Astrocyte of the spinal cord (primary cell): ENCODE results near the gene CYLC2.

ENCODE experiments used
- DNase-seq: peaks from one replicate; pipeline ENCODE4 v3.0.0; 2011; ENCODE audit warnings: low read depth, low spot score
- H3K4me3 ChIP-seq: 2 replicates; pipeline ENCODE4 v1.5.1; 2011; ENCODE audit warnings: low read depth, mild to moderate bottlenecking, low read length, moderate library complexity
- in situ Hi-C: cut with HindIII; loops from 2 replicates; pipeline ENCODE4 v1.10.0; 2017; ENCODE audit warnings: low sequenced_read_pairs
- TF ChIP-seq, protein P1 (sequence below): IDR thresholded peaks from 2 replicates; pipeline ENCODE4 v1.5.1; 2012; ENCODE audit warnings: low read depth, mild to moderate bottlenecking, low read length, inconsistent platforms

The CYLC2 gene

DNA sequence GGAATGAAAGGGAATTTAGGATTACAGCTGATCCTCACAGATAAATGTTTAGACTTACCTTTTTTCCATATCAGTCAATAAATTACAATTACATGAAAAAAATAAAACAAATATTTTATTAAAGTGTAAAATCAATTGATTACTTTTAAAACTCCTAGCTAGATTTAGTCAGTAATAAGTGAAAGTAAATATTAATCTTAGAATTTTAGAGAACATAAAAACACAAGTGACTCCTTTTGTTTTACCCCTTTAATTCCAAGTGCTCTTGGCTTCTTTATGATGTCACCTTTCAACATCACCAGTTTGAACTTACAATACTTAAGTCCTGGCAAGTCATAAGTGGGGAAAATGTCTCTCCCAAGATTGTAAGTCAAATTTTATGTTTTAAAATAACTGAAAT lies at the start of gene CYLC2:
CYLC2 (plus strand) TSS at position 301 of the 400 bp plus-strand sequence; CDS start at position 349, 48 bp downstream.
- no peak for DNase-seq
- H3K4me3 ChIP-seq, result no peak within 1 kb of the TSS
- in situ Hi-C loops, result no loop called here
- TF ChIP-seq, protein P1, sequence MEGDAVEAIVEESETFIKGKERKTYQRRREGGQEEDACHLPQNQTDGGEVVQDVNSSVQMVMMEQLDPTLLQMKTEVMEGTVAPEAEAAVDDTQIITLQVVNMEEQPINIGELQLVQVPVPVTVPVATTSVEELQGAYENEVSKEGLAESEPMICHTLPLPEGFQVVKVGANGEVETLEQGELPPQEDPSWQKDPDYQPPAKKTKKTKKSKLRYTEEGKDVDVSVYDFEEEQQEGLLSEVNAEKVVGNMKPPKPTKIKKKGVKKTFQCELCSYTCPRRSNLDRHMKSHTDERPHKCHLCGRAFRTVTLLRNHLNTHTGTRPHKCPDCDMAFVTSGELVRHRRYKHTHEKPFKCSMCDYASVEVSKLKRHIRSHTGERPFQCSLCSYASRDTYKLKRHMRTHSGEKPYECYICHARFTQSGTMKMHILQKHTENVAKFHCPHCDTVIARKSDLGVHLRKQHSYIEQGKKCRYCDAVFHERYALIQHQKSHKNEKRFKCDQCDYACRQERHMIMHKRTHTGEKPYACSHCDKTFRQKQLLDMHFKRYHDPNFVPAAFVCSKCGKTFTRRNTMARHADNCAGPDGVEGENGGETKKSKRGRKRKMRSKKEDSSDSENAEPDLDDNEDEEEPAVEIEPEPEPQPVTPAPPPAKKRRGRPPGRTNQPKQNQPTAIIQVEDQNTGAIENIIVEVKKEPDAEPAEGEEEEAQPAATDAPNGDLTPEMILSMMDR, result no peak

DNA sequence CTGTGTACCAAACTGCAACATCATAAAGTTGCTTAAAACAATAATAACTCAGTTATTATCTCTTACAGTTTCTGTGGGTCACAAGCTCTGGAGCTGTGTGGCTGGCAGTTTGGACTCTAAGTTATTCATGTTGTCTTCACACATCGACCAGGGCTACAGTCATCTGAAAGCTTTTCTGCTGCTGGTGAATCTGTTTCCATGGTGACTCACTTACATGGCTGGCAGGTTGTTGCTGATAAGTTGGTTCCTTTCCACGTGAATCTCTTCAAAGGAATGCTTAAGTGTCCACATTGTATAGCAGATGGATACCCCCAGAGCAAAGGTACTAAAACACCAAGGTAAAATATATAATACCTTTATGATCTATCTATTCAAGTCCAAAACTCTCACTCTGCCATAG lies 44.8 kb upstream of the CYLC2 start:
- TF ChIP-seq, protein P1, result no peak
- peak; percentile 2 for DNase-seq
- H3K4me3 ChIP-seq, result no peak overlapping the region
- in situ Hi-C loops, result no loop called here

DNA sequence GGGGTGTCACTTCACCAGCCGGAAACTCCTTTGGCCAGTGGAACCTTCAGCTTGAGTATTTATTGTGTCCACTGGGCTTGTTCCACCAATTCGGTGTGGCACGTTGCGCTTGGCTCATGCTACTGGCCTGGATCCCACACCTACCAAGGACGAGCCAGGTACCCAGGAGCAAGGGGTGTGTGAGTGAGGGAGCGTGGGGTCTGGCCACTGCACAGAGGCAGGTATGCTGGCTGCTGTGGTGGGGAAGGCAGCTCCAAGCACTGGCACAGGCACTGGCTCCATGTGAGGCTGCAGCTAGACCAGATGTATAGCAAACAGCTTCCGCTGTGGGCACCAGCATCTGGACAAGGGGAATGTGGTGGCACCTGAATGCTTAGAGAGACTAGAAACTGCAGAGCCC lies 28.1 kb upstream of the CYLC2 start:
- TF ChIP-seq, protein P1, result no peak
- in situ Hi-C loops, result no loop called here
- H3K4me3 ChIP-seq, result no peak overlapping the region
- no peak for DNase-seq

DNA sequence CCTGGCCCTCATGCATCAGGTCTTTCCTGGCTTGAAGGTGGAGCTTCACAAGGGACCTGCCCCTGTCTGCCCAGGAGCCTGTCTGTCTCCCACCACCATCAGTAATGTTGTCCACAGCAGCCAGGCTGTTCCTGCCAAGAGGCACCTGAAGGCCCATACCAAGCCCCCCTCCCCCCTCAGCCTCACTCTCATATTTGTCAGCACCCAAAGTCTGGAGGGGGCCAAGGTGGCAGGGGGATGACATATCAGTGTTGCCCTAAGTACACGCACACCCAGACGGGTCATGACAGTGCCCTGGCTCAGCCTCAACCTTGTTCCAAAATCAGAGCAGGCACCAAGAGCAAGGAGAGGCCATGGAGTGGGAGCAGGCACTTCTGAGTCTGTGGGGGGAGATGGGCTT lies 27.2 kb upstream of the CYLC2 start:
- in situ Hi-C loops, result no loop called here
- no peak overlapping the region for H3K4me3 ChIP-seq
- DNase-seq, result no peak
- TF ChIP-seq, protein P1, result no peak

DNA sequence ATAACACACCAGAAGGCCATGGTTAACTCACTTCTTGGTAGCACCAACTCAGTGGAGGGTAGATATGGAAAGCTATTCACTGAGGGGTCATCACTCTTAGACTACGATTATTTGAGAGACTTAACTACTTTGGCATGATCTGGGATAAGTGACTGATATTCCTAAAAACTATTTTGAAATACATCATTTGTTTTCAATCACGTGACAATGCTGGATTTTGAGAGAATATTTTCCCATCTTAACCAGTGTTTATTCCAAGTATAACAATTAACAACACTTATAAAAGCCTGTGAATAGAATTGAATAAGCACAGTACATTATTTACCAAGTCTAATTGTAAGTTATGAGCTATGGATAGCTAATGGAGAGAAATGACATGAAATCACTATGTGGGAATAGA lies 22.4 kb upstream of the CYLC2 start:
- H3K4me3 ChIP-seq, result no peak overlapping the region
- no peak for DNase-seq
- TF ChIP-seq, protein P1, result no peak
- in situ Hi-C loops, result no loop called here

DNA sequence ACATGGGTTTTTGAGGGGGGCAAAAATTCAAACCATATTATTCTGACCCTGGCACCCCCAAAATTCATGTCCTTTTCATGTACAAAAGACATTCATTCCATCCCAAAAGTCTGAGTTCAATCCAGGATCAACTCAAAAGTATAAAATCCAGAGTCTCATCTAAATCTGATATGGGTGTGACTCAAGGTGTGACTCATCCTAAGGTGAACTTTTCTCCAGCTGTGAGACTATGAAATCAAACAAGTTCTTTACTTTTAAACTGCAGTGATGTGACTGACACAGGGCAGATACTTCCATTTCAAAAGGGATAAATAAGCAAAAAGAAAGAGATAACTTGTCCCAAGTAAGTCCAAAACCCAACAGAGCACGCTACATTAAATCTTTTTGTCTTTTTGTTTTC lies 20.6 kb upstream of the CYLC2 start:
- no peak overlapping the region for H3K4me3 ChIP-seq
- TF ChIP-seq, protein P1, result no peak
- DNase-seq, result no peak
- in situ Hi-C loops, result no loop called here

GRCh38 chr9:102975251-102975650 lies 19.9 kb upstream of the CYLC2 start:
- TF ChIP-seq, protein P1, result no peak
- in situ Hi-C loops, result no loop called here
- DNase-seq, result no peak
- no peak overlapping the region for H3K4me3 ChIP-seq
